Measurements from ENCODE around the gene OGFOD1. TPM values are rescaled to one million over a fixed set of nuclear protein-coding genes. Genes with fewer than 3 reads are reported as not detected.

The OGFOD1 gene
- total RNA-seq, 1 experiment from 2014 or later: 68.5 TPM

- peak overlapping the region; percentile 35 for H3K27ac Mint-ChIP-seq (ENCODE audit: low read depth, unreplicated experiment)
Observed at GRCh38 chr16:56477096-56477878, 25.9 kb downstream of the OGFOD1 start.

DNA sequence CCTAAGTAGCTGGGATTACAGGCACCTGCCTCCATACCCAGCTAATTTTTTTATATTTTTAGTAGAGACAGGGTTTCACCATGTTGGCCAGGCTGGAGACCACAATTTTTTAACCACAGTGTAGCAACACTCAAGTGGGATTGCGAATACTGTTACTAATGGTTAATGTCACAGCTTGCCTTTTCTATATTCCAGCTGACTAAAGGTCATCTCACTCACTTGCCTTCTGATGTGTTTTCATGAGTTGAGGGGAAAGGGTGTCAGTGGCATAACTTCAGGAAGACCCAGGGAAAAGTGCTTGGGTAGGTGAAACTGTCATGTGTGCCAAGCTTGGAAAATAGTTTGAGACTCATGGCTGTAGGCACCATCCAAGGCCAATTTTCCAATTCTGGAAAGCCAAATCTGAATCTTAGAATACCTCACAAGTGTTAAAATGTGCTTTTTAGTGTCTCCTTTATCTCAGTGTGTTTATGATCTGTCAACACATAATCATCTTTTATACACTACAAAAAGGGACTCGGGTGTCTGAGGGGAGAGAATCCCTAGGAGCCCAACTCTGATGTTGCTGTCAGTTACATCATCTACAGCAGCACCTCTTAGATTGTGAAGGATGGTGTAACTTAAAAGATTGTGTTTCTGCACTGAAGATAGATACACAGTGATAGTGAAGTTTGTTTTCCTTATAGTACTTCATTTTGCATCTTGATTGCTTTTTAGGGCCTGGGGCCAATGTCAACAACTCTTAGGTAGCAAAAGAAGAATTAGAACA, 27.1 kb downstream of the OGFOD1 start:
- peaks cover 85% of the 10 kb centered on the region for H3K36me3 Mint-ChIP-seq (ENCODE audit: insufficient read depth, unreplicated experiment)
- CTCF ChIA-PET: interaction anchor here (0.6 to 1.3 kb wide), 2 partner anchors 9 to 140 kb away, joined by 3 read pairs; no protein-coding TSS in a partner anchor
- H3K27ac Mint-ChIP-seq (ENCODE audit: low read depth, unreplicated experiment): no peak overlapping the region
- BruUV-seq (replicated peaks): no TSS peak
- H3K4me3 Mint-ChIP-seq (ENCODE audit: unreplicated experiment): no peak overlapping the region
- no peaks in the 10 kb centered on the region for H3K27me3 Mint-ChIP-seq (ENCODE audit: insufficient read depth, unreplicated experiment)
- intact Hi-C loops (cut with micrococcal nuclease): no loop called here
- no peak for TF ChIP-seq CTCF (IDR thresholded peaks at IDR 0.05; ENCODE audit: unreplicated experiment)
- peaks cover 6% of the 10 kb centered on the region for H3K4me1 Mint-ChIP-seq (ENCODE audit: insufficient read depth, unreplicated experiment)
- POLR2A ChIA-PET: interaction anchor here (0.9 to 1.0 kb wide), 3 partner anchors 26 to 54 kb away, joined by 3 to 8 read pairs (median 4); no protein-coding TSS in a partner anchor
- DNase-seq (ENCODE audit: unreplicated experiment): no peak
- H3K9me3 Mint-ChIP-seq (ENCODE audit: unreplicated experiment): no peaks in the 10 kb centered on the region

More at GRCh38 chr16:56477096-56477878, 25.9 kb downstream of the OGFOD1 start:
- peaks cover 6% of the 10 kb centered on the region for H3K4me1 Mint-ChIP-seq (ENCODE audit: insufficient read depth, unreplicated experiment)
- no TSS peak for BruUV-seq (replicated peaks)
- ChIA-PET CTCF (no interaction called here), POLR2A (interaction anchor here (0.9 kb wide), 2 partner anchors 25 to 33 kb away, joined by 4 to 8 read pairs; no protein-coding TSS in a partner anchor)
- H3K27me3 Mint-ChIP-seq (ENCODE audit: insufficient read depth, unreplicated experiment): no peaks in the 10 kb centered on the region
- no peak overlapping the region for H3K4me3 Mint-ChIP-seq (ENCODE audit: unreplicated experiment)
- H3K9me3 Mint-ChIP-seq (ENCODE audit: unreplicated experiment): no peaks in the 10 kb centered on the region
- intact Hi-C loops (cut with micrococcal nuclease): no loop called here
- peak; percentile 73 for DNase-seq (ENCODE audit: unreplicated experiment)
- no peak for TF ChIP-seq CTCF (IDR thresholded peaks at IDR 0.05; ENCODE audit: unreplicated experiment)
- H3K36me3 Mint-ChIP-seq (ENCODE audit: insufficient read depth, unreplicated experiment): peaks cover 88% of the 10 kb centered on the region

DNA sequence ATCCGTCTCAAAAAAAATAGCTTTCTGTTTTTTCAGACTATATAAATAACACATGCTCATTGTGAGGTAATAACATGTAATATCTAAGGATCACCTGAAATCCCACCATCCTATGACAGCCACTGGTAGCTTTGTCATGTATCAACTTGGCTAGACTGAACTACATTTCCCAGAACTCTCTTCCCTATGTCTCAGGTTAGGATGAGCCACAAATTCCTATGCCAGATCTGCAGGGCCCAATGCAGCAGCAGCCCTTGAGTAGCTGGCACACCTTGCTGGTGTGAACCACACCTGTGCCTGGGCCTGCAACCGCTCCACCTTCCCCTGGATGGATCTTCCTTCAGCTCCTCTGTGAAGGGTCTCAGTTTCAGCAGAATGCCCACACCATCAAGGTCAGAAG, 28.1 kb downstream of the OGFOD1 start:
- H3K9me3 Mint-ChIP-seq (ENCODE audit: unreplicated experiment): no peaks in the 10 kb centered on the region
- H3K36me3 Mint-ChIP-seq (ENCODE audit: insufficient read depth, unreplicated experiment): peaks cover 85% of the 10 kb centered on the region
- TF ChIP-seq CTCF (IDR thresholded peaks at IDR 0.05; ENCODE audit: unreplicated experiment): no peak
- DNase-seq (ENCODE audit: unreplicated experiment): no peak
- ChIA-PET POLR2A (interaction anchor here (0.7 to 0.8 kb wide), 2 partner anchors 12 to 18 kb away, joined by 3 to 4 read pairs; no protein-coding TSS in a partner anchor), CTCF (interaction anchor here (0.7 to 1.3 kb wide), 3 partner anchors 8 to 120 kb away, joined by 3 read pairs; no protein-coding TSS in a partner anchor)
- intact Hi-C loops (cut with micrococcal nuclease): no loop called here
- H3K4me3 Mint-ChIP-seq (ENCODE audit: unreplicated experiment): no peak overlapping the region
- peaks cover 6% of the 10 kb centered on the region for H3K4me1 Mint-ChIP-seq (ENCODE audit: insufficient read depth, unreplicated experiment)
- peak overlapping the region; percentile 31 for H3K27ac Mint-ChIP-seq (ENCODE audit: low read depth, unreplicated experiment)
- no peaks in the 10 kb centered on the region for H3K27me3 Mint-ChIP-seq (ENCODE audit: insufficient read depth, unreplicated experiment)
- no TSS peak for BruUV-seq (replicated peaks)
